ENCODE data around the gene XPO5.

GRCh38 chr6:43506171-43506570 lies 69.7 kb downstream of the XPO5 start:
- TF ChIP-seq CTCF (IDR thresholded peaks at IDR 0.05) (no peak), POLR2A (IDR thresholded peaks at IDR 0.05) (no peak)

Data from lower leg skin (tissue), 3 donors.